AG10803 (cell line): ENCODE results near the gene PRL.
A peak's percentile ranks its signal among the peaks of the same experiment; 100 is the strongest.

Experiments used
- DNase-seq: peaks from one replicate; pipeline ENCODE4 v3.0.0; 2010; ENCODE audit warnings: low read depth
- H3K4me3 ChIP-seq: 2 replicates; pipeline ENCODE4 v1.5.1; 2011; ENCODE audit warnings: mild to moderate bottlenecking, low read length, control low read depth
- CTCF ChIP-seq: conservative IDR thresholded peaks from 2 replicates; pipeline ENCODE4 v1.5.1; 2011; ENCODE audit warnings: mild to moderate bottlenecking, low read length, control low read depth, inconsistent platforms

PRL gene

GRCh38 chr6:22318404-22318803 lies 21.6 kb upstream of the PRL start:
- no peak for DNase-seq
- TF ChIP-seq CTCF, result no peak
- H3K4me3 ChIP-seq, result no peak overlapping the region

- no peak for TF ChIP-seq CTCF
- H3K4me3 ChIP-seq, result no peak overlapping the region
- DNase-seq, result no peak
These were observed 17.0 kb upstream of the PRL start for GRCh38 chr6:22313796-22314195.

- TF ChIP-seq CTCF, result no peak
- no peak overlapping the region for H3K4me3 ChIP-seq
- no peak for DNase-seq
These were observed 12.1 kb upstream of the PRL start for GRCh38 chr6:22308939-22309338.

GRCh38 chr6:22306741-22307466 lies 10.1 kb upstream of the PRL start:
- TF ChIP-seq CTCF, result no peak
- H3K4me3 ChIP-seq, result no peak overlapping the region
- peak; percentile 8 for DNase-seq

- TF ChIP-seq CTCF, result no peak
- peak; percentile 59 for DNase-seq
- H3K4me3 ChIP-seq, result no peak overlapping the region
These were observed 6.0 kb upstream of the PRL start for GRCh38 chr6:22302838-22303237.

GRCh38 chr6:22300273-22300998 lies 3.6 kb upstream of the PRL start:
- no peak for DNase-seq
- no peak overlapping the region for H3K4me3 ChIP-seq
- no peak for TF ChIP-seq CTCF

- no peak for DNase-seq
- no peak overlapping the region for H3K4me3 ChIP-seq
- no peak for TF ChIP-seq CTCF
These were observed 1.6 kb upstream of the PRL start for GRCh38 chr6:22298475-22298890.
